Measurements from ENCODE around the gene BNIP3.

DNA sequence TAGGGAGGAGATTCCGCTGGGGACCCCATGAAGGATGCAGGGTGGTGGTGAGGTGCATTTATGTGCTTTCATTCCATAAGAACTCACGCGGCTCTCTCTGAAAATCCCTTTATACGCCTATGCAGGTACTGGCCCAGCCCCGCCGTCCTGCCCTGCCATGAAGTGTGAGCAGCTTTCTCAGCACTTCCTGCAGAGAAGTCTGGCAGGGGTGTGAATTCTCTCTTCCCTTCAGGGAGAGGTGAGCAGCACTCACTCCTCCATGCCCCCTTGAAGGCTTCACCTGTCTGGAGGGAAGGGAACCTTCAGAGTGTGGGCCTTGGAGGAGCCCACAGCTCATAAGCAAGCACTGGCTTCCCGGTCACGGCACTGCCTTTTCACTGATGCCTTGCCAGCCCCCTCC is 47.0 kb downstream of the BNIP3 start:
- TF ChIP-seq, protein P1, sequence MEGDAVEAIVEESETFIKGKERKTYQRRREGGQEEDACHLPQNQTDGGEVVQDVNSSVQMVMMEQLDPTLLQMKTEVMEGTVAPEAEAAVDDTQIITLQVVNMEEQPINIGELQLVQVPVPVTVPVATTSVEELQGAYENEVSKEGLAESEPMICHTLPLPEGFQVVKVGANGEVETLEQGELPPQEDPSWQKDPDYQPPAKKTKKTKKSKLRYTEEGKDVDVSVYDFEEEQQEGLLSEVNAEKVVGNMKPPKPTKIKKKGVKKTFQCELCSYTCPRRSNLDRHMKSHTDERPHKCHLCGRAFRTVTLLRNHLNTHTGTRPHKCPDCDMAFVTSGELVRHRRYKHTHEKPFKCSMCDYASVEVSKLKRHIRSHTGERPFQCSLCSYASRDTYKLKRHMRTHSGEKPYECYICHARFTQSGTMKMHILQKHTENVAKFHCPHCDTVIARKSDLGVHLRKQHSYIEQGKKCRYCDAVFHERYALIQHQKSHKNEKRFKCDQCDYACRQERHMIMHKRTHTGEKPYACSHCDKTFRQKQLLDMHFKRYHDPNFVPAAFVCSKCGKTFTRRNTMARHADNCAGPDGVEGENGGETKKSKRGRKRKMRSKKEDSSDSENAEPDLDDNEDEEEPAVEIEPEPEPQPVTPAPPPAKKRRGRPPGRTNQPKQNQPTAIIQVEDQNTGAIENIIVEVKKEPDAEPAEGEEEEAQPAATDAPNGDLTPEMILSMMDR (IDR thresholded peaks at IDR 0.05): no peak
- TF ChIP-seq ZFX (IDR thresholded peaks at IDR 0.05; ENCODE audit: borderline replicate concordance): no peak
